GM10847 (cell line): ENCODE data around the gene CCDC60.

Experiments used
- POLR2A ChIP-seq: IDR thresholded peaks from 2 replicates; pipeline ENCODE4 v1.6.1; 2011; ENCODE audit not compliant: insufficient read length; ENCODE audit errors: extremely low read depth

CCDC60 gene

DNA sequence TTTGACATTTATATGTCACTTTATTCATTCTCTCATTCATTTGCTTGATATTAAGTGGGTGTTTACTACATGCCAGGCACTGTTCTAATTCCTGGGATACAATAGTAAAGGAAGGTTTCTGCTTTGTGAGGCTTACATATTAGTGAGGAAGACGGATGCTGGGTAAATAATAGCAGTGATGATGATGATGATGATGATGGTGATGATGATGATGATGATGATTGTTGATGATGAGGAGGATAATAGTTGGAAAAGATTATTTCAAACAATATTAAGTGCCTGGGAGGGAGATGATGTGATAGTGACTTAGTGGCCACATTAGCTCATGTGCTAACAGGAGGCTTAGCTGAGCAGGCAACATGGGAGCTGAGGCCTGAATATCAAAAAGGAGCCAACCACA is 239.7 kb downstream of the CCDC60 start:
- TF ChIP-seq POLR2A = no peak

DNA sequence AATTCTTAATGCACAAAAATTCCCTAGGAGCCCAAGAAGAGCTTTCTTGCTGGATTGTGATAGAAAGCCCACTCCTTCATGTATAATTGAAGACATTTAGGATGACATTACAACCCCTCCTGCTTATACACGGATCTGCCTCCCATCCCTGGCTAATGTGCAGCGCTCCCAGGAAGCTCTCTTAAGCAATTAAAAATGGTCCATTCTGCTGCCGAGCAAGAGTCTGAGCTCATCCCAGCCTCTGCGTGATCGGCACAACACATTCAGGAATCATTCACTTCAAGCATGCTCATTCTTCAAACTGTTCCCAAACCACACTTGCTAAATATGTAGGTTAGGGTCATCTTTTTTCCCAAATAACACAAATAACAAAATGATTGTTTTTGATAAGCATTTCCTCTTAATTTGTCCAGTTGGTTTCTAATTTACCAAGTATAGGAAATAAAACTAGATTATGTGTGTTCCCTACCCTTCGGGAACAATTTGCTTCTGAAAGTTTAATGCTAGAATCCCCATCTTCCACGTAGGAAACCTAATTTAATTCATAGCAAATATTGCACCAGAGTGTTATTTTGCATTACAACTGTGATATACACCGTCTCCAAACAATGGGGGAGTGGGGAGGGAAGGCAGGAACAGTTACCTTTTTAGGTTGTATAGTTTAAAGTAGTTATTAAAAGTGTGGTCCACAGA is 241.7 kb downstream of the CCDC60 start:
- TF ChIP-seq POLR2A = no peak

DNA sequence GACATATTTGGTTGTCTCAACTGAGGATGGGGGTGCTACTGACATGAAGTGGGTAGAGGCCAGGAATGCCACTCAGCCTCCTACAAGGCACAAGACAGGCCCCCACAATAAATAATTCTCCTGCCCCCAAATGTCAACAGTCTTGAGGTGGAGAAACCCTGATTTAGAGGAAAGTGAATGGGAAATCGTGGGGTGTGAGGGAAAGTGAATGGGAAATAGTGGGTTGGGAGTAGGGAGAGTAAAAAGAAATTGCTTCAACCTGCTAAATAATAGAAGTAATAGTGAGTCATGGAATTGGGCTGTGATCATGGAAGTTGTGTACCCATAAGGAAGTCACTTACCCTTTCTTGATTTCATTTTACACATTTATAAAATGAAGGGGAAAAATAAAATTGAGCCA is 242.4 kb downstream of the CCDC60 start:
- no peak for TF ChIP-seq POLR2A

DNA sequence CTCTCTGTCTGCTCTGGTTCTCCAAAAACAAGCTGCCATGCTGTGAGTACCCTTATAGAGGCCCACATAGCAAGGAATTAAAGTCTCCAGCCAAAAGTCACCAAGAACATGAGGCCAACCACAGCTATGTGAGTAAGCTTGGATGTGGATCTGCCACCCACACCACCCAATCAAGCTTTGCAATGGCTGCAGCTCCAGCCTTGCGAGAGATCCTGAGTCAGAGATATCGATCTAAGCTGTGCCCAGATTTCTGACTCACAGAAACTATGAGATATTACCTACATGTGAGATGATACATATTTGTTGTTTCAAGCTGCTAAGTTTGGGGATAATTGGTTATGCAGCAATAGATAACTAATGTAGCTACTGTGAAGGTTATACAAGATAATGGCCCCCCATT is 243.6 kb downstream of the CCDC60 start:
- no peak for TF ChIP-seq POLR2A

DNA sequence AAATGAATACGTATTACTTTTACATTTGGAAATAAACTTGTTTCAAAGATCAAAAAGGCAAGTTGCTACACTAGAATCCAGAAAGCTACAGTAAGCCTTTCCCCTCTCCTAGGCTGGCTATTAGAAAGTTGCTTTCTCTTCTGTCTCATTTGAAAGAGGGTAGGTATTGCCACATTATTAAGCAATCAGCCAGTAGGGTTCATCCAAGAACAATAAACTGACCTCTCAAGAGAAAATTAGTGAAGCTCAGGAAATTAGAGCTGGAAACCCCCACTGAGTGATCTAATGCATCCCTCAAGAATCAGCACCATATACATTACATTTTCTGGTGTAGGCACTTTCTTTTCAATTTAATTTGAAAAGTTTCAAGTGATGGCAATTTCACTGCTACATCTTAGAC is 254.6 kb downstream of the CCDC60 start:
- no peak for TF ChIP-seq POLR2A

DNA sequence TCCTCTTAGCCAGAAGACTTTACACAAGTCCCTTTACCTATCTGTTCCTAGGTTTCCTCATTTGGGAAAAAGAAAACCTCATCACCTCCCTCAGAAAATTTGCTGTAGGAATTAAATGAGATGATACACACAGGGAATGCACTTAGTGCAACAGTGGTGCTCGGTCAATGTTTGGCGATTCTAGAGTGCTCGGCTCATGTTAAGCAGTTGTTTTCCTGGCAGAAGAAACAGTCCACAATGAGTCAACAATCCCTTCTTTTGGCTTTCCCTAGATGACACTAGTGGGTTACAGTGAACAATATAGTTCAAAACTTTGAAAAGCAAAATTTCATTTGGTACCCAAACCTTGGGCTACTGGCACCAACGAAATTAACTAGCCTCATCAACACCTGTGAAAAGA is 255.1 kb downstream of the CCDC60 start:
- TF ChIP-seq POLR2A = no peak
